ENCODE data around the gene PEAR1. TPM values are rescaled to one million over a fixed set of nuclear protein-coding genes. Genes with fewer than 3 reads are reported as not detected.

The PEAR1 gene, protein sequence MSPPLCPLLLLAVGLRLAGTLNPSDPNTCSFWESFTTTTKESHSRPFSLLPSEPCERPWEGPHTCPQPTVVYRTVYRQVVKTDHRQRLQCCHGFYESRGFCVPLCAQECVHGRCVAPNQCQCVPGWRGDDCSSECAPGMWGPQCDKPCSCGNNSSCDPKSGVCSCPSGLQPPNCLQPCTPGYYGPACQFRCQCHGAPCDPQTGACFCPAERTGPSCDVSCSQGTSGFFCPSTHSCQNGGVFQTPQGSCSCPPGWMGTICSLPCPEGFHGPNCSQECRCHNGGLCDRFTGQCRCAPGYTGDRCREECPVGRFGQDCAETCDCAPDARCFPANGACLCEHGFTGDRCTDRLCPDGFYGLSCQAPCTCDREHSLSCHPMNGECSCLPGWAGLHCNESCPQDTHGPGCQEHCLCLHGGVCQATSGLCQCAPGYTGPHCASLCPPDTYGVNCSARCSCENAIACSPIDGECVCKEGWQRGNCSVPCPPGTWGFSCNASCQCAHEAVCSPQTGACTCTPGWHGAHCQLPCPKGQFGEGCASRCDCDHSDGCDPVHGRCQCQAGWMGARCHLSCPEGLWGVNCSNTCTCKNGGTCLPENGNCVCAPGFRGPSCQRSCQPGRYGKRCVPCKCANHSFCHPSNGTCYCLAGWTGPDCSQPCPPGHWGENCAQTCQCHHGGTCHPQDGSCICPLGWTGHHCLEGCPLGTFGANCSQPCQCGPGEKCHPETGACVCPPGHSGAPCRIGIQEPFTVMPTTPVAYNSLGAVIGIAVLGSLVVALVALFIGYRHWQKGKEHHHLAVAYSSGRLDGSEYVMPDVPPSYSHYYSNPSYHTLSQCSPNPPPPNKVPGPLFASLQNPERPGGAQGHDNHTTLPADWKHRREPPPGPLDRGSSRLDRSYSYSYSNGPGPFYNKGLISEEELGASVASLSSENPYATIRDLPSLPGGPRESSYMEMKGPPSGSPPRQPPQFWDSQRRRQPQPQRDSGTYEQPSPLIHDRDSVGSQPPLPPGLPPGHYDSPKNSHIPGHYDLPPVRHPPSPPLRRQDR
- 0.09 and 0.21 TPM in 2 replicates for total RNA-seq

DNA sequence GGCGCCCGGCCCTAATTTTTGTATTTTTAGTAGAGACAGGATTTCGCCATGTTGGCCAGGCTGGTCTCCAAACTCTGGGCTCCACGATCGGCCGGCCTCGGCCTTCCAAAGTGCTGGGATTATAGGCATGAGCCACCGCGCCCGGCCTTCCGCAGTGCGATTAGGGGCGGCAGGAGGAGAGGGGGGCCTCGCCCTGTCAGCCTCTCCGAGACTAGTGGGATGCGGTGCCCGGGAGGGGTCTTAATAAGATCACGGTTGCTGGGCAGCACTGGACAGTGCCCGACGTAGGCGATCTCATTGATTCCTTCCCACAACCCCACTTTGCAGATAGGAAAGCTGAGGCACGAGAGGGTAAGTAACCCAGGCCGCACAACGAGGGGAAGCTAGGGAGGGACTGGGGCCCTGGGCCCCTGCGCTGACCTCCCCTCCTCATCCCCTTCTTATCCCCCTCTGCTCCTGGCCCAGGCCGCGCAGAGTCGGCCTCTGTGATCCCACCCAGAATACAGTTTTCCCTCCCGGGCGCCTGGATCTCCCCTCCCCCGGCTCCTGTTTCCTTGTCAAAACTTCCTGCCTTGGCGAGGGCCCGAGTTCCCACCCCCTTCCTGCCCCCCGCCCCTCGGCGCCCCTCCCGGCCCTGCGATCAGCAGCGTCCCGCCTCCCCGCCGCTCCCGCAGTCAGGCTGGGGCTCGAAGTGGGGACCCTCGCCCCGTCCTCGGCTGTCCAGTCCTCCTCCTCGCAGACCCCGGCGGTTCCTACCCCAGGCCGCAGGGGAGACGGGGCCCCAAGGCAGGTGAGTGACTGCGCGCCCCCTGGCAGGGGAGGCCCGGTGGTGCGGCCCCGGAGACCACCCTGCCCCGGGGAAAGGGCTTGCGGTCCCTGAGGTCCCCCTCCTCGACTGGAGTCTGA lies at the start of gene PEAR1:
Gene PEAR1, plus strand, starts transcription at position 671 of the 906 bp plus-strand sequence. CDS start 10,209 bp downstream, outside the sequence.
- Mint-ChIP-seq H3K27ac (no peak within 1 kb of the TSS), H3K27me3 (peaks cover 39% of the 10 kb centered on the region), H3K9me3 (no peaks in the 10 kb centered on the region), H3K36me3 (ENCODE audit: low read depth) (no peaks in the 10 kb centered on the region), H3K4me3 (peak within 1 kb of the TSS; percentile 66), H3K4me1 (peaks cover 15% of the 10 kb centered on the region)
- no peak for DNase-seq
- intact Hi-C loops (cut with micrococcal nuclease): loop anchor here (2.0 kb wide), 1 partner anchor 32 kb away; the partner anchor contains the start of gene NTRK1

DNA sequence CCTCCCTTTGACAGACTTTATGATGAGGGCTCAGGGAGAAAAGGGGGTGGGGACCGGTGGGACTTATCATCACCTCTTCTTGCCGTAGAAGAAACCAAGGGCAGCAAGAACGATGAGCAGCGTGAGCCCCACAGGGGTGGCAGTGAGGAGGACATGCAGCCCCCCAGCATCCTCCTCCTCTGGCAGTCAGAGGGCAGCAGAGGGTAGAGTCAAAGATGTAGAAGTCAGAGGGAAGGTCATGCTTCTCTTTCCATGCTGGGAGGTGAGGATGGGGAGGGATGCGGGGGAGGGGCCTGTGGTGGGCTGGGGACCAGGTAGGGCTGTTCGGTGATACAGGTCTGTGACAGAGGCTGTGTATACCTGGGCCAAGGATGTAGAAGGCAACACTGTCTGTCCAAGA lies 49.4 kb upstream of the PEAR1 start:
- Mint-ChIP-seq H3K27ac (no peak overlapping the region), H3K4me1 (peaks cover 30% of the 10 kb centered on the region), H3K9me3 (no peaks in the 10 kb centered on the region), H3K36me3 (ENCODE audit: low read depth) (peaks cover 2% of the 10 kb centered on the region), H3K27me3 (peaks cover 50% of the 10 kb centered on the region), H3K4me3 (peak overlapping the region; percentile 76)
- DNase-seq: no peak
- intact Hi-C loops (cut with micrococcal nuclease): no loop called here

DNA sequence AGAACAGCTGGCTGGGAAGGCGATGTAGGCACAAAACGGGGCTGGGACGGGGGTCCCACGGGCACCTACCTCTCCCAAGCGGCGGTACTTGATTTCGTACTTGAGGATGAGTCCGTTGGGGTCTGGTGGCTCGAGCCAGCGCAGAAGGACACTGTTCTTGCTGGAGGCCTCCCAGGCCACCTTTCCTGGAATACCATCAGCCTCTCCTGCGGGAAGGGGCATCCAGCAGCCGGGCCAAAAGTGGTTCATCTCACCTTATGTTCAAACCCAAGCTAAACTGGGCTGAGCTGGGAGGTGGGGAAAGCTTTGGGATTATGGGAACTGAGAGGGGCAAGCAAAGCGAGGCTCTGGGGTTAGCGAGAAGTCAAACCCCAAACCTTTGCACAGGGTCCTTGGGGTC lies 48.9 kb upstream of the PEAR1 start:
- intact Hi-C loops (cut with micrococcal nuclease): no loop called here
- H3K9me3 Mint-ChIP-seq: no peaks in the 10 kb centered on the region
- DNase-seq: no peak
- H3K36me3 Mint-ChIP-seq (ENCODE audit: low read depth): peaks cover 2% of the 10 kb centered on the region
- H3K27me3 Mint-ChIP-seq: peaks cover 50% of the 10 kb centered on the region
- H3K27ac Mint-ChIP-seq: no peak overlapping the region
- peaks cover 31% of the 10 kb centered on the region for H3K4me1 Mint-ChIP-seq
- peak overlapping the region; percentile 71 for H3K4me3 Mint-ChIP-seq

DNA sequence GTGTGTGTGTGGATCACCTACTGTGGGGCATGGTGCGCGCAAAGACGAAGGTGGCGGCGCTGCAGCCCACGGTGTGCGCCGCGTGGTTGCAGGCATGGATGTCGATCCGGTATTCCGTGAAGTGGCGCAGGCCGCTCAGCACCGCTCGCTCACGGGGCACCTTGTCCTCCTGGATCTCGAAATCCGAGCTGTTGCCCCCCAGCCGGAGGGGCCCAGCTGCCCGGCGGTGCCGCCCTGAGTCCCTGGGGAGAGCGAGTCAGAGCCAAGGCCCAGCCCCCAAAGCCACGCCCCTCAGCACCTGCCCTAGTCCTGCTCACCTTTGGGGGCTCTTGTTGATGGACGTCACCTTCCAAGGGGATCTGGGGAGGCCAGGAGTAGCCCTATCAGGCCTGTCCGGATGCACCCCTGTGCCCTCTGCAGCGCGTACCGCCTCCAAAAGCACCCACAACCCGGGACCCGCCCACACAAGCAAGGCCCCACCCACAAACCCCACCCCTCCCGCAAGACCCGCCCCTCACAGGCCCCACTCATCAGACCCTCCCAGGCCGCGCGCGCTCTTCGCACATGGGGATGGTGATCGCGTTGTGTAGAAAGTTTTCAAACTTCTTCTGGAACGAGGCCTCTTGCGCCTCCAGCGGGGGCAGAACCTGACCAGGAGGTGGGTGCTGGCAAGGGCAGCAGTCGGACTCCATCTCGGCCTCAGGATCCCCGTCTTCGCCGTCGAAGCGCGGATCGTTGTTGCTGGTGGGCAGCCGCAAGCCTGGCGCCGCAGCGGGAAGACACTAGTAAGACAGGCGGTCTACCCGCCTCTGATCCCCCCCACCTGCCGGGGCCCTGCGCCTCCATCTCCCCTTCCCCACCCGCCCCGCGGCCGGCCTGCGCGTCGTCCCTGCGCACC lies 48.2 kb upstream of the PEAR1 start:
- DNase-seq: peak; percentile 79
- peaks cover 2% of the 10 kb centered on the region for H3K36me3 Mint-ChIP-seq (ENCODE audit: low read depth)
- no peak overlapping the region for H3K27ac Mint-ChIP-seq
- peaks cover 48% of the 10 kb centered on the region for H3K27me3 Mint-ChIP-seq
- peak overlapping the region; percentile 71 for H3K4me3 Mint-ChIP-seq
- H3K9me3 Mint-ChIP-seq: no peaks in the 10 kb centered on the region
- intact Hi-C loops (cut with micrococcal nuclease): no loop called here
- H3K4me1 Mint-ChIP-seq: peaks cover 30% of the 10 kb centered on the region

DNA sequence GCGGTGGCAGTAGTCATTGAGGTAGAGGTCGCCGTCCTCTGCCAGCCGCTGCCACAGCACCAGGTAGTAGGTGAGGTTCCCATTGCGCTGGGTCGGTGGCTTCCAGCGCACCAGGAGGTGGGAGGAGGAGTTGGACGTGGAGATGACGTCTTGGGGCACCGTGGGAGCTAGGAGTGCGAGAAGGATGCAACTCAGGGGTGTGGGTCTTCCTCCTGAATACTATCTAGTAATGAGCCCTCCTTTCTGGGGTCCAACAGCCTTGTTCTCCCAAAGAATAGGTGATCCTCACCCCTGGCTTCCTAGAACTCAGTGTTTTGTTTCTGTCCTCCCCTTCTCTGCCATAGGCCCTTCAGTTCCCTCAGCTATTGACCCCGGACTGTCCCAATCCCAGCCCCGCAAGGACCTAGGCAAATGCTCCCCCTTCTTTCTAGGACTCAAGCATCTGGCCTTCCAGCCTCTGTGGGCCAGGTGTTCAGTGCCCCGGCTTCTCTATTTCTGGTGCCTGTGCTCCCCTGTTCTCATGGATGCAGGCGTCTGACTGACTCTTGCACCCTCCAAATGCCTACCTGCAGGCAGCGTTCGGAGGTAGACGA lies 47.5 kb upstream of the PEAR1 start:
- H3K4me3 Mint-ChIP-seq: no peak overlapping the region
- peaks cover 30% of the 10 kb centered on the region for H3K4me1 Mint-ChIP-seq
- H3K27me3 Mint-ChIP-seq: peaks cover 44% of the 10 kb centered on the region
- peaks cover 2% of the 10 kb centered on the region for H3K36me3 Mint-ChIP-seq (ENCODE audit: low read depth)
- DNase-seq: no peak
- H3K9me3 Mint-ChIP-seq: no peaks in the 10 kb centered on the region
- intact Hi-C loops (cut with micrococcal nuclease): no loop called here
- no peak overlapping the region for H3K27ac Mint-ChIP-seq

DNA sequence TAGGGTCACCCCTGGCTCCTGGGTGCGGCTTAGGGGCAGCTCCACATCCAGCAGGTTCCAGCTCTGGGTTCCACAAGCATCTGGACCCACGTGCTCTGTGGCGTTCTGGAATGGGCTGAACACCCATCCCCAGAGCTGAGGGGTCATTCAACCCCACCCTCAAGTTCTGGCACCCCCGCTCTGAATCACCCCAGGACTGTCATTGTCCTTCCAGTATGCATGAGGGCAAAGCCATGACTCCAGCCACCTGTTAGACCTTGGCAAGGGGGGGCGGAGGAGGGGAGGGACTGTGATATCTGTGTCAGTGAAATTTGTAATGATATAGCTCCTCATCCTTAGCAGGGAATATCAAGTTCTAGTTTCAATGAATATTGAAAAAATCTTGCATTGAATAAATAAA lies 46.9 kb upstream of the PEAR1 start:
- intact Hi-C loops (cut with micrococcal nuclease): no loop called here
- no peaks in the 10 kb centered on the region for H3K9me3 Mint-ChIP-seq
- H3K27me3 Mint-ChIP-seq: peaks cover 44% of the 10 kb centered on the region
- DNase-seq: no peak
- no peak overlapping the region for H3K27ac Mint-ChIP-seq
- peaks cover 2% of the 10 kb centered on the region for H3K36me3 Mint-ChIP-seq (ENCODE audit: low read depth)
- peaks cover 30% of the 10 kb centered on the region for H3K4me1 Mint-ChIP-seq
- no peak overlapping the region for H3K4me3 Mint-ChIP-seq

DNA sequence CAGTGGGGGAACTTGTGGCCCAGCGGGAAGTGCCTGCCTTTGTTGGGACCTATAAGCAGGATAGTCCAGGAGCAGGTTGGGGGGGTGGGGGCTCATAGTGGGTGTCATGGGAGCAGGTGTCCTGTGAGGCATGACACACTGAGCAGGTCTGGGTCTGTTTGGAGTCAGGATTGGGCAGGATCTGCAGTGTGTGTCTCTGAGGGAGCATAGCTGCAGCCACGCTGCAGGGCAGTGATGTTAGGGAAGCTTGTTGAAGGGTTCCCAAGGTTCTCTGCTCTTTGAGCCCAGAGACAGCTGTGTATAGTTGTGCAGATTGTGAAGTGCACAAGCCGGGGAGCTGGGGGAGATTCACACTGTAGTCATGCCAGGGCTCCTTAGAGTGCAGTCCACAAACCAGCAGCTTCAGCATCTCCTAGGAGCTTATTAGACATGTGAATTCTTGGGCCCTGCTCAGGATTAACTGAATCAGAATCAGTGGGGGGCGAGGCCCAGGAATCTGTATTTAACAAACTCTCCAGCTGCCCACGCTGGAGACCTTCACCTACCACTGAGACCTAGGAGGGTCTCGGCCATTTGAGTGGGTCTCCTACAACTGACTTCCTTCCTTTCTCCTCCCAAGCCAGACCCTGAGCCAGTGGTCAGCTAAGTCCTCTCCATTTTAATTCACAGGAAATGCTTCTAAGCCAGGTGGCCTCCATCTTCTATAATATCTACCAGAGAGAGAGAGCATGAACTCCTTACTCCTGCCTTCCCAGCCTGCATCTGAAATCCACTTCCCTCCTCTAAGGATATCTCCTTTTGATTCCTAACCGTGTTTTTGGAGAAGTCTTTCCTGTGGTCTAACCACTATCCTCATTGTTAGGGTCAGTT lies 45.7 kb upstream of the PEAR1 start:
- DNase-seq: no peak
- peaks cover 2% of the 10 kb centered on the region for H3K36me3 Mint-ChIP-seq (ENCODE audit: low read depth)
- H3K27me3 Mint-ChIP-seq: peaks cover 40% of the 10 kb centered on the region
- intact Hi-C loops (cut with micrococcal nuclease): loop anchor here (1.0 kb wide), 1 partner anchor 32 kb away; the partner anchor contains the start of gene SH2D2A
- peak overlapping the region; percentile 59 for H3K4me3 Mint-ChIP-seq
- peaks cover 30% of the 10 kb centered on the region for H3K4me1 Mint-ChIP-seq
- peak overlapping the region; percentile 30 for H3K27ac Mint-ChIP-seq
- H3K9me3 Mint-ChIP-seq: no peaks in the 10 kb centered on the region

DNA sequence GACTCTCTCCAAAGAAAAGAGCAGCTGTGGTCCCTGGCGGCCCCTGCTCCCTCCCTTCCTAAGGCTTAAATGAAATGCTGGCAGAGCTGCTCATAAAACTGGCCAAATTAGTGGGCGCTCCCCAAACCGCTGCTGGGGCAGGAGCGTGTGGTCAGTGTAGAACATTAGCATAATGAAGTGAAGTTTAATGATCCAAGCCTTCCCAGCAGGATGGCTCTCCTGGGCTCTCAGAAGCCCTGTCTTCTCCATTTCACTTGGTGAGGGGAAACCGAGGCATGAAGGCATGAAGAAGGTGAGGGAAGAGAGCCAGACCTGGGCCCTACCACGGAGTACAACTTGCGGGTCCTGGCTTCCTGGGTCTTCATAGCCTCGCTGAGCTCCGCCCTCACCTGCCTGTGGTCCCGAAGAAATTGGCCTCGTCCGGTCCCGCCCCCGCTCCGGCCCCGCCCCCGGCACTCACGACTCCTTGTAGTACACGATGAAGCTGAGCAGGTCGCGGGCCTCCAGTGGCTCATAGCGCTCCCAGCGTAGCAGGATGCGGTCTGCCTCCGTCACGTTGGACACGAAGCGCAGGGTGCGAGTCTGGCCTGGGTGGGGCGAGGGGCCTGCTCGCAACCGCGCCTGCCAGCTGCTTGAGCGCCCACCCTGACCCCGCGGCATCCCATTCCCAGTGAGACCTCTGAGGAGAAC lies 44.9 kb upstream of the PEAR1 start:
- H3K27ac Mint-ChIP-seq: peak overlapping the region; percentile 30
- no peaks in the 10 kb centered on the region for H3K9me3 Mint-ChIP-seq
- H3K36me3 Mint-ChIP-seq (ENCODE audit: low read depth): peaks cover 2% of the 10 kb centered on the region
- DNase-seq: peak; percentile 91
- H3K27me3 Mint-ChIP-seq: peaks cover 35% of the 10 kb centered on the region
- H3K4me3 Mint-ChIP-seq: peak overlapping the region; percentile 59
- intact Hi-C loops (cut with micrococcal nuclease): loop anchor here (1.0 kb wide), 1 partner anchor 32 kb away; the partner anchor contains the start of gene SH2D2A
- H3K4me1 Mint-ChIP-seq: peaks cover 30% of the 10 kb centered on the region

DNA sequence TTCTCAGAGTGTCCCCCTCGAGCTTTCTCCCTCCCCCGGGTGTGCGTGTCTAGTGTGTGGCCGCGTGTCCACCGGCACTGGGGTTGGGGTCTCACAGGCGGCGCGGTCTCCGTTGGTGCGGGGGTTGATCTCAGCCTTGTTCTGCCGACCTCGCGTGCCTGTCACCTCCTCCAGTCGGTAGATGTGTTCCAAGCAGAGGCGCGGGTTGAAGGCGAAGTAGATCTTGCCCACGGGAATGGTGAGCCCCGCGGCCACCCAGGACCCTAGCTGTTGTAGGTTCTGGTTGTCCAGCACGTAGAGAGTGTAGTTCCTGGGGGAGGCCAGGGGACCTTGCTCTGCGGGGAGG lies 44.4 kb upstream of the PEAR1 start:
- H3K36me3 Mint-ChIP-seq (ENCODE audit: low read depth): no peaks in the 10 kb centered on the region
- H3K4me3 Mint-ChIP-seq: peak overlapping the region; percentile 59
- DNase-seq: no peak
- H3K27ac Mint-ChIP-seq: no peak overlapping the region
- intact Hi-C loops (cut with micrococcal nuclease): no loop called here
- H3K4me1 Mint-ChIP-seq: peaks cover 27% of the 10 kb centered on the region
- H3K9me3 Mint-ChIP-seq: no peaks in the 10 kb centered on the region
- H3K27me3 Mint-ChIP-seq: peaks cover 31% of the 10 kb centered on the region

DNA sequence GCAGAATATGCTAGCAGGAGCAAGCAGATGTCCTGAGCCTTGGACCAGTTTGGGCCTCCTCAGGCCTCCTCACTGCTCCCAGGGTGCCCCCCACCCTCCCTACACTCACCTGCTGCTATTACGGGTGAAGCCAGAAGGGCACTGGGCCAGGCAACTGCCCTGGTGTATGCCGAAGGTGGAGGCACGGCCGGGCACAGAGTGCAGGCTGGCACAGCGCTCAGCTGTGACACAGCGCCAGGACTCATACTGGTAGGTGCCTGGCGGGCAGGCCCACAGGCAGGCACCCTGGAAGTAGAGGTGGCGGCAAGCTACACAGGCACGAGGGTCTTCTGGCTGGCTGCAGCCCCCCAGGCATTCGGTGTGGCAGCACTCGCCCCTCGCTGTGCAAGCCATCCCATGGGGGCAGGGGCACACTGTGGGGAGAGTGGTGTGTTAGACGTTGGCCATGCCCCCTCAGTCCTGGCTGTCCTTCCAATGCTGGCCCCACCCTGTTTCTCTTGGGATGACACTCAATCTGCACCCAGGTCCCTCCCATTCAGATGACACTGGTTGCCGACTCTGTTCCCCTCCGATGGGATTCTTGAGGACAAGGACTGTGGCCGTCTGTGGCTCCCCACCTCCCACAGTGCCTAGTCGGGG lies 41.6 kb upstream of the PEAR1 start:
- no peak overlapping the region for H3K27ac Mint-ChIP-seq
- H3K27me3 Mint-ChIP-seq: peaks cover 18% of the 10 kb centered on the region
- H3K9me3 Mint-ChIP-seq: no peaks in the 10 kb centered on the region
- no peaks in the 10 kb centered on the region for H3K36me3 Mint-ChIP-seq (ENCODE audit: low read depth)
- intact Hi-C loops (cut with micrococcal nuclease): no loop called here
- DNase-seq: no peak
- no peak overlapping the region for H3K4me3 Mint-ChIP-seq
- peaks cover 20% of the 10 kb centered on the region for H3K4me1 Mint-ChIP-seq
